22Rv1 (cell line): ENCODE results near the gene MAGI2.

Experiments used
- H3K27ac ChIP-seq: fragments of 450-650 bp; 2 replicates; pipeline ENCODE4 v1.5.1; 2017
- CTCF ChIP-seq: fragments of 450-650 bp; IDR thresholded peaks from 2 replicates; pipeline ENCODE4 v1.5.1; 2017; ENCODE audit warnings: mild to moderate bottlenecking
- ZFX ChIP-seq: fragments of 450-650 bp; IDR thresholded peaks from 2 replicates; pipeline ENCODE4 v1.6.1; 2017; ENCODE audit warnings: antibody characterized with exemption, borderline replicate concordance

Gene MAGI2

GRCh38 chr7:78103475-78103874 lies 1350.0 kb downstream of the MAGI2 start:
- no peak for TF ChIP-seq ZFX
- no peak for TF ChIP-seq CTCF
- H3K27ac ChIP-seq, result no peak overlapping the region

- H3K27ac ChIP-seq, result no peak overlapping the region
- TF ChIP-seq CTCF (no peak), ZFX (no peak)
Measured at GRCh38 chr7:78101076-78101475, 1352.4 kb downstream of the MAGI2 start.

DNA sequence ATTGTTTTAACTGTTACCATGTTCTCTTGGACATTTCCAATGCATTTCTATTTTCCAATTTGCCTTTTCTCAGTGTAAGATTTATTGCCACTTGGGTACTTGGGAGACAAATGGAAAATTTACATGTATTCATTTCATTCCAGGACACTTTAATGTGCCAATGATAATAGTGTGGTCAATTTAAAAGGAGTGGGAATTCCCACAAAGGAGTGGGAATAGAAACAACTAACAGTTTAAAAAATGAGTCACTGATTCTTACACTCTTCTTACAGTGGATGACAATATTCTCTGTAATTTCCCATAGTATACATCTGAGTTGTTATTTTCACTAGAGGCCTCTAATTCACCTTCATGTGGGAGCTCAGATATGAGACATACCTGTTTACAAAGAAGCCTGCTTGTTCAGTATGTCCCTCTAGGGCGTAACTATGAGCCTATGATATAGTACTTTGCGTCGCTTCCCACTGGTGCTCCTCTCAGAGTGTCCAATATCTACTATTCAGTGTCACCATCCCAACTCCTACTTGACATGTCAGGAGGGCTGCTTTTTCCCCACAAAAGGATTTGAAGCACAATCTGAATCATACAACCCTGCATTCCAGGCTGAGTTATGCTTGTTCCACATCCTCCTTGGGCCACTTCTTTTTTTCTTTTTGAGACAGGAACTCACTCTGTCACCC lies 1353.6 kb downstream of the MAGI2 start:
- TF ChIP-seq ZFX (no peak), CTCF (no peak)
- H3K27ac ChIP-seq, result no peak overlapping the region

DNA sequence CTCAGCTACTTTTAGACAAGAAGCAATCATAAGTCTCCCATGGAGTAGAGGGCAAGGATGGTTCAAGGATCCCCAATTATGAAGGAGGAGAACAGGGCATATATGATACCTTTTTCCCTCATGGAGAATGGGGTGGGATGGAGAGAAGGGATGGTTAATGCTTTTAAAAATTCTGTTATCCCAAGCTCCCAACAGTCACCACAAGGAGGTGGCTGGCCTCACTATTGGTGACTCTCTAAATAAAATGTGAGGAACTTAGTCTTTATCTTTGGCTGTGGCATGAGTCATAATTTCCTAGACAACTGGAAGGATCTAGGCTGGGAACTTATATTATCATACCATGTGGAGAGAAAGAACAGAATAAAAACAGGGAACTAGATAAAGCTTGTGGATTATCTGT lies 1357.9 kb downstream of the MAGI2 start:
- TF ChIP-seq ZFX, result no peak
- TF ChIP-seq CTCF, result no peak
- no peak overlapping the region for H3K27ac ChIP-seq

DNA sequence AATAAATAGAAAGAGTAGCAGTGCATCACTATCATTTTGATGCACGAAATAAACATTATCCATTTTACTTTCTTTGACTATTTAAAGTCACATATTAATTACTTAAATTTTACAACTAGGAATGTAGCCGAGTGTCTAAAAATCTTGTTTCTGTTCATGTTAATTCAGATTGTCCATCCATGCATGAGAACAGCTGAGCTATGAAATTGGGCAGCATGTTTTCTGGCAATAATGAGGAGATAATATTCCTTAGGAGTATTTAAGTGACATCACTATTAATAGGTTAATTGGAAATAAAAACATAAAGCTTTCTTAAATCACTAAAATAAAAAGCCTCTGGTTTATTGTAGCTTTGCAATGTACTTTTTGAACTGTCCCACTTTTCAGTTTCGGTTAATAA lies 1361.1 kb downstream of the MAGI2 start:
- H3K27ac ChIP-seq, result no peak overlapping the region
- TF ChIP-seq ZFX, result no peak
- no peak for TF ChIP-seq CTCF

- no peak for TF ChIP-seq ZFX
- TF ChIP-seq CTCF, result peak; percentile 30; the same call in 1 of the 2 replicates
- no peak overlapping the region for H3K27ac ChIP-seq
Measured at GRCh38 chr7:78090616-78091015, 1362.9 kb downstream of the MAGI2 start.

DNA sequence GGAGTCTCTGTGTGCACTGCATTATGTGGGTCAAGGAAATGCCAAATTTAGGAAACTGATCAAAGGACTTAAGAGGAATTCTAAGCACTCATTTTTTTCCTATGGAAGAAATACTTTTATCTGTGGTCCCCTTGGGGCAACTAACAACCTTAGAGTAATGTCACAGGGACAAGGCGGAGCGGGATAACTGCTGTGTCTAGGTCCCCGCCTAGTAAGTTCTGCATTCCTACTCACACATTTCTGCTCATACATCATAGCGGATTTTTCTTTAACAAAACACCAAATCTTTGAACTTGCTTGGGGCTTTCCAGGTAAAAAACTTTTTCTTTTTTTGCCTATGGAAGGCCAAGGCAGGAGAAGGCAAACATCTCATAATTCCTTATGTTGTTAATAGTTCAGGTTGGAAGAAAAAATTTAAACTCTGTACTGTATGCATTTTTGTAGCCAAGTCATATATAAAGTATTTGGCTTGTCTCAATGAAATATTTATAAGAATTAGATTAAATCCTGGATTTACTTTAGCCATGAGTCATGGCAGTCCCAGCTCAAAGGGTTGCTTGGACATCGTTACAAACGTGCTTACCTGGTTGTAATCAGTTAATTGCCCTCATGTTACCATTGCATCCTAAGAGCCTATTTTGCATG lies 1369.9 kb downstream of the MAGI2 start:
- H3K27ac ChIP-seq, result no peak overlapping the region

More for the DNA sequence above, 1369.9 kb downstream of the MAGI2 start:
- TF ChIP-seq CTCF (no peak), ZFX (no peak)
